HepG2 (cell line): ENCODE results near the gene ZNF79. TPM values are rescaled to one million over a fixed set of nuclear protein-coding genes. Genes with fewer than 3 reads are reported as not detected.
A peak's percentile ranks its signal among the peaks of the same experiment; 100 is the strongest.

Source experiments
- HOXD1 ChIP-seq: sonication (generic); formaldehyde crosslinking; IDR thresholded peaks from 2 replicates; pipeline ENCODE4 v1.5.0; 2020; ENCODE audit warnings: missing genetic modification reagents
- IKZF5 ChIP-seq: IDR thresholded peaks from 2 replicates; pipeline ENCODE4 v1.6.1; 2018; ENCODE audit warnings: missing genetic modification reagents, mild to moderate bottlenecking, missing compliant biosample characterization
- NFKB2 ChIP-seq: sonication (generic); formaldehyde crosslinking; IDR thresholded peaks from 2 replicates; pipeline ENCODE4 v1.4.0; 2020; ENCODE audit warnings: missing genetic modification reagents, borderline replicate concordance
- SALL2 ChIP-seq: sonication (generic); formaldehyde crosslinking; IDR thresholded peaks from 2 replicates; pipeline ENCODE4 v1.8.1; 2023; ENCODE audit warnings: mild to moderate bottlenecking, missing genetic modification reagents, inconsistent platforms
- SMARCE1 ChIP-seq: fragments of 450-650 bp; IDR thresholded peaks from 2 replicates; pipeline ENCODE4 v1.6.1; 2017; ENCODE audit warnings: borderline replicate concordance
- TP53 ChIP-seq: sonication (generic); formaldehyde crosslinking; conservative IDR thresholded peaks from 2 replicates; pipeline ENCODE4 v1.4.0; 2020; ENCODE audit warnings: missing genetic modification reagents
- ZNF563 ChIP-seq: sonication (generic); formaldehyde crosslinking; IDR thresholded peaks from 2 replicates; pipeline ENCODE4 v1.8.0; 2022; ENCODE audit warnings: mild to moderate bottlenecking, moderate library complexity, missing genetic modification reagents
- ZNF674 ChIP-seq: sonication (generic); formaldehyde crosslinking; IDR thresholded peaks from 2 replicates; pipeline ENCODE4 v1.5.0; 2020; ENCODE audit warnings: low read depth, mild to moderate bottlenecking, missing genetic modification reagents
- ZSCAN25 ChIP-seq: sonication (generic); formaldehyde crosslinking; IDR thresholded peaks from 2 replicates; pipeline ENCODE4 v1.8.0; 2022; ENCODE audit warnings: mild to moderate bottlenecking, missing genetic modification reagents
- polyA plus RNA-seq, 8 experiments: library from polyadenylated mRNA; depleted of rRNA in 3 of 8; stranded (reverse) in 7 of 8; unstranded in 1 of 8; fragments of >200 nt; fragmentation: Illumina TruSeq in 4 of 8; extraction: Trizol in 4 of 8; gene quantifications; 2 replicates each; pipeline versions ENCODE4 v1.2.1 to v1.2.3, GENCODE V29; 2011 to 2016; ENCODE audit warnings: low read depth in 4 of 8, missing spikeins in 1 of 8, mixed read lengths in 1 of 8; ENCODE audit not compliant: insufficient read depth in 1 of 8
- total RNA-seq, 5 experiments: library from RNA; depleted of rRNA; stranded (reverse); fragments of >200 nt; fragmentation: Illumina TruSeq; extraction: Trizol; gene quantifications; 2 replicates each; pipeline ENCODE4 v1.2.3, GENCODE V29; 2016; ENCODE audit warnings: low read depth in 1 of 5
- TF ChIP-seq, protein P1 (sequence below): IDR thresholded peaks from 2 replicates; pipeline ENCODE4 v1.6.1; 2016; ENCODE audit warnings: missing compliant biosample characterization, missing genetic modification reagents, borderline replicate concordance
- TF ChIP-seq, protein P2 (sequence below): sonication (generic); formaldehyde crosslinking; conservative IDR thresholded peaks from 2 replicates; pipeline ENCODE4 v1.8.0; 2022; ENCODE audit warnings: low read depth, missing genetic modification reagents
- TF ChIP-seq, protein P3 (sequence below): sonication (generic); formaldehyde crosslinking; IDR thresholded peaks from one replicate; pipeline ENCODE4 v1.5.1; 2020; ENCODE audit warnings: mild to moderate bottlenecking, missing genetic modification reagents; ENCODE audit errors: not compliant biosample characterization

The ZNF79 gene
- total and polyA plus RNA-seq, 2 of the 13 experiments (the other 11 are each of a cell fraction or from before 2014, with no cell fraction given) = 3.7 to 8.1 TPM

- TF ChIP-seq, protein P1, sequence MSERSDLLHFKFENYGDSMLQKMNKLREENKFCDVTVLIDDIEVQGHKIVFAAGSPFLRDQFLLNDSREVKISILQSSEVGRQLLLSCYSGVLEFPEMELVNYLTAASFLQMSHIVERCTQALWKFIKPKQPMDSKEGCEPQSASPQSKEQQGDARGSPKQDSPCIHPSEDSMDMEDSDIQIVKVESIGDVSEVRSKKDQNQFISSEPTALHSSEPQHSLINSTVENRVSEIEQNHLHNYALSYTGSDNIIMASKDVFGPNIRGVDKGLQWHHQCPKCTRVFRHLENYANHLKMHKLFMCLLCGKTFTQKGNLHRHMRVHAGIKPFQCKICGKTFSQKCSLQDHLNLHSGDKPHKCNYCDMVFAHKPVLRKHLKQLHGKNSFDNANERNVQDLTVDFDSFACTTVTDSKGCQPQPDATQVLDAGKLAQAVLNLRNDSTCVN (CRISPR knock-in tag) = peak; percentile 54; the same call in 1 of the 2 replicates
- TF ChIP-seq ZNF674 (CRISPR knock-in tag) (no peak), IKZF5 (CRISPR knock-in tag) (peak; percentile 71; the same call in 1 of the 2 replicates), SALL2 (CRISPR knock-in tag) (0 out of 2 replicates have a peak, but pooled peaks have one; percentile 43), ZSCAN25 (CRISPR knock-in tag) (0 out of 2 replicates have a peak, but pooled peaks have one; percentile 12), SMARCE1 (no peak), HOXD1 (CRISPR knock-in tag) (peak; percentile 68; the same call in 1 of the 2 replicates), TP53 (CRISPR knock-in tag) (0 out of 2 replicates have a peak, but pooled peaks have one; percentile 84), NFKB2 (CRISPR knock-in tag) (peak; percentile 61; the same call in 1 of the 2 replicates), ZNF563 (no peak)
- TF ChIP-seq, protein P2, sequence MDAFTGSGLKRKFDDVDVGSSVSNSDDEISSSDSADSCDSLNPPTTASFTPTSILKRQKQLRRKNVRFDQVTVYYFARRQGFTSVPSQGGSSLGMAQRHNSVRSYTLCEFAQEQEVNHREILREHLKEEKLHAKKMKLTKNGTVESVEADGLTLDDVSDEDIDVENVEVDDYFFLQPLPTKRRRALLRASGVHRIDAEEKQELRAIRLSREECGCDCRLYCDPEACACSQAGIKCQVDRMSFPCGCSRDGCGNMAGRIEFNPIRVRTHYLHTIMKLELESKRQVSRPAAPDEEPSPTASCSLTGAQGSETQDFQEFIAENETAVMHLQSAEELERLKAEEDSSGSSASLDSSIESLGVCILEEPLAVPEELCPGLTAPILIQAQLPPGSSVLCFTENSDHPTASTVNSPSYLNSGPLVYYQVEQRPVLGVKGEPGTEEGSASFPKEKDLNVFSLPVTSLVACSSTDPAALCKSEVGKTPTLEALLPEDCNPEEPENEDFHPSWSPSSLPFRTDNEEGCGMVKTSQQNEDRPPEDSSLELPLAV (CRISPR knock-in tag) = no peak
- TF ChIP-seq, protein P3, sequence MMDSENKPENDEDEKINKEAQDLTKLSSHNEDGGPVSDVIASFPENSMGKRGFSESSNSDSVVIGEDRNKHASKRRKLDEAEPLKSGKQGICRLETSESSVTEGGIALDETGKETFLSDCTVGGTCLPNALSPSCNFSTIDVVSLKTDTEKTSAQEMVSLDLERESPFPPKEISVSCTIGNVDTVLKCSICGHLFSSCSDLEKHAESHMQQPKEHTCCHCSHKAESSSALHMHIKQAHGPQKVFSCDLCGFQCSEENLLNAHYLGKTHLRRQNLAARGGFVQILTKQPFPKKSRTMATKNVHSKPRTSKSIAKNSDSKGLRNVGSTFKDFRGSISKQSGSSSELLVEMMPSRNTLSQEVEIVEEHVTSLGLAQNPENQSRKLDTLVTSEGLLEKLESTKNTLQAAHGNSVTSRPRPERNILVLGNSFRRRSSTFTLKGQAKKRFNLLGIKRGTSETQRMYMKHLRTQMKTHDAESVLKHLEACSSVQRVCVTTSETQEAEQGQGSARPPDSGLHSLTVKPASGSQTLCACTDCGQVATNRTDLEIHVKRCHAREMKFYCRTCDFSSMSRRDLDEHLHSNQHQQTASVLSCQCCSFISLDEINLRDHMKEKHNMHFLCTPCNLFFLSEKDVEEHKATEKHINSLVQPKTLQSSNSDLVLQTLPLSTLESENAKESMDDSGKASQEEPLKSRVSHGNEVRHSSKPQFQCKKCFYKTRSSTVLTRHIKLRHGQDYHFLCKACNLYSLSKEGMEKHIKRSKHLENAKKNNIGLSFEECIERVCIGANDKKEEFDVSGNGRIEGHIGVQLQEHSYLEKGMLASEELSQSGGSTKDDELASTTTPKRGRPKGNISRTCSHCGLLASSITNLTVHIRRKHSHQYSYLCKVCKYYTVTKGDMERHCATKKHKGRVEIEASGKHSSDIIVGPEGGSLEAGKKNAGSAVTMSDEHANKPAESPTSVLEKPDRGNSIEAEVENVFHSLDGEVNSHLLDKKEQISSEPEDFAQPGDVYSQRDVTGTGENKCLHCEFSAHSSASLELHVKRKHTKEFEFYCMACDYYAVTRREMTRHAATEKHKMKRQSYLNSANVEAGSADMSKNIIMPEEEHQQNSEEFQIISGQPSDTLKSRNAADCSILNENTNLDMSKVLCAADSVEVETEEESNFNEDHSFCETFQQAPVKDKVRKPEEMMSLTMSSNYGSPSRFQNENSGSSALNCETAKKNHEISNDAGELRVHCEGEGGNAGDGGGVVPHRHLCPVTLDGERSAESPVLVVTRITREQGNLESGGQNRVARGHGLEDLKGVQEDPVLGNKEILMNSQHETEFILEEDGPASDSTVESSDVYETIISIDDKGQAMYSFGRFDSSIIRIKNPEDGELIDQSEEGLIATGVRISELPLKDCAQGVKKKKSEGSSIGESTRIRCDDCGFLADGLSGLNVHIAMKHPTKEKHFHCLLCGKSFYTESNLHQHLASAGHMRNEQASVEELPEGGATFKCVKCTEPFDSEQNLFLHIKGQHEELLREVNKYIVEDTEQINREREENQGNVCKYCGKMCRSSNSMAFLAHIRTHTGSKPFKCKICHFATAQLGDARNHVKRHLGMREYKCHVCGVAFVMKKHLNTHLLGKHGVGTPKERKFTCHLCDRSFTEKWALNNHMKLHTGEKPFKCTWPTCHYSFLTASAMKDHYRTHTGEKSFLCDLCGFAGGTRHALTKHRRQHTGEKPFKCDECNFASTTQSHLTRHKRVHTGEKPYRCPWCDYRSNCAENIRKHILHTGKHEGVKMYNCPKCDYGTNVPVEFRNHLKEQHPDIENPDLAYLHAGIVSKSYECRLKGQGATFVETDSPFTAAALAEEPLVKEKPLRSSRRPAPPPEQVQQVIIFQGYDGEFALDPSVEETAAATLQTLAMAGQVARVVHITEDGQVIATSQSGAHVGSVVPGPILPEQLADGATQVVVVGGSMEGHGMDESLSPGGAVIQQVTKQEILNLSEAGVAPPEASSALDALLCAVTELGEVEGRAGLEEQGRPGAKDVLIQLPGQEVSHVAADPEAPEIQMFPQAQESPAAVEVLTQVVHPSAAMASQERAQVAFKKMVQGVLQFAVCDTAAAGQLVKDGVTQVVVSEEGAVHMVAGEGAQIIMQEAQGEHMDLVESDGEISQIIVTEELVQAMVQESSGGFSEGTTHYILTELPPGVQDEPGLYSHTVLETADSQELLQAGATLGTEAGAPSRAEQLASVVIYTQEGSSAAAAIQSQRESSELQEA (CRISPR knock-in tag) = no peak
Measured at GRCh38 chr9:127423934-127424675, at the start of gene ZNF79 (continued).
